Fibroblast of lung (primary cell): ENCODE data around the gene TEC. TPM values are rescaled to one million over a fixed set of nuclear protein-coding genes. Genes with fewer than 3 reads are reported as not detected.
"Not testable (repeated sequence)": the region's sequence is repeated elsewhere in the genome, so short reads cannot be mapped to it uniquely, and the experiment has no call there.

Experiments
- DNase-seq, 2 donors: peaks; one replicate each; pipeline versions ENCODE4 v3.0.0 to v3.0.0-alpha.2; 2010; ENCODE audit warnings: low read depth in 2 of 2
- H2AFZ ChIP-seq: 2 replicates; pipeline ENCODE4 v1.5.1; 2012; ENCODE audit warnings: low read length, control low read depth, inconsistent platforms
- H3K27ac ChIP-seq: 2 replicates; pipeline ENCODE4 v1.5.1; 2011; ENCODE audit warnings: low read length, control low read depth; ENCODE audit not compliant: insufficient read depth
- H3K27me3 ChIP-seq: 2 replicates; pipeline ENCODE4 v1.5.1; 2011; ENCODE audit warnings: mild to moderate bottlenecking, low read length; ENCODE audit not compliant: control insufficient read depth, insufficient read depth
- H3K36me3 ChIP-seq: 2 replicates; pipeline ENCODE4 v1.5.1; 2011; ENCODE audit warnings: low read length; ENCODE audit not compliant: control insufficient read depth, insufficient read depth
- H3K4me1 ChIP-seq: 2 replicates; pipeline ENCODE4 v1.5.1; 2011; ENCODE audit warnings: low read length; ENCODE audit not compliant: control insufficient read depth, insufficient read depth; ENCODE audit errors: extremely low read depth
- H3K4me2 ChIP-seq: 2 replicates; pipeline ENCODE4 v1.5.1; 2011; ENCODE audit warnings: low read length, control low read depth; ENCODE audit not compliant: insufficient read depth; ENCODE audit errors: extremely low read depth
- H3K4me3 ChIP-seq, 4 experiments: fragments of 200-600 bp in 1 of 4; sonication (generic) in 1 of 4; replicated peaks in 1 of 4; 2 replicates each; pipeline ENCODE4 v1.5.1; 2011 to 2016; ENCODE audit warnings: low read length in 4 of 4, low read depth in 3 of 4, mild to moderate bottlenecking in 3 of 4, control low read depth in 2 of 4, inconsistent platforms in 1 of 4, mixed read lengths in 1 of 4; ENCODE audit not compliant: insufficient read depth in 1 of 4; ENCODE audit errors: control extremely low read depth in 1 of 4
- H3K79me2 ChIP-seq: 2 replicates; pipeline ENCODE4 v1.5.1; 2012; ENCODE audit warnings: mild to moderate bottlenecking, low read length, inconsistent platforms; ENCODE audit not compliant: control insufficient read depth, insufficient read depth
- H3K9ac ChIP-seq: 2 replicates; pipeline ENCODE4 v1.5.1; 2011; ENCODE audit warnings: mild to moderate bottlenecking, low read length, control low read depth; ENCODE audit not compliant: insufficient read depth
- H3K9me3 ChIP-seq: 2 replicates; pipeline ENCODE4 v1.5.1; 2012; ENCODE audit warnings: low read depth, low read length; ENCODE audit not compliant: control insufficient read depth, insufficient read depth
- H4K20me1 ChIP-seq: 2 replicates; pipeline ENCODE4 v1.5.1; 2011; ENCODE audit warnings: low read length; ENCODE audit not compliant: control insufficient read depth, insufficient read depth; ENCODE audit errors: extremely low read depth
- CTCF ChIP-seq, 2 donors: IDR thresholded peaks in 1 of 2; conservative IDR thresholded peaks in 1 of 2; 1 replicate in 1 of 2; 2 replicates in 1 of 2; pipeline ENCODE4 v1.5.1; 2011 to 2012; ENCODE audit warnings: low read length in 2 of 2, control low read depth in 1 of 2, inconsistent platforms in 1 of 2, low read depth in 1 of 2, mild to moderate bottlenecking in 1 of 2
- EZH2 ChIP-seq: IDR thresholded peaks from 2 replicates; pipeline ENCODE4 v1.5.1; 2012; ENCODE audit warnings: low read length, control low read depth, mild to moderate bottlenecking; ENCODE audit errors: missing control alignments
- polyA plus RNA-seq, 2 donors: library from polyadenylated mRNA; depleted of rRNA in 1 of 2; stranded (reverse) in 1 of 2; unstranded in 1 of 2; fragments of >200 nt; gene quantifications; 2 replicates each; pipeline ENCODE4 v1.2.1, GENCODE V29; 2011 to 2012; ENCODE audit warnings: missing spikeins in 1 of 2
- total RNA-seq: library from RNA; depleted of rRNA; stranded (reverse); fragments of >200 nt; gene quantifications from 2 replicates; pipeline ENCODE4 v1.2.1, GENCODE V29; 2014

TEC gene
- total and polyA plus RNA-seq, 2 donors (not counting 1 experiment from before 2014, with no cell fraction given): 0.79 to 5.3 TPM

GRCh38 chr4:48189731-48190130 is 79.9 kb downstream of the TEC start:
- TF ChIP-seq EZH2: no peak
- no peak for TF ChIP-seq CTCF (conservative IDR thresholded peaks at IDR 0.05 in 1 of 2, IDR thresholded peaks at IDR 0.05 in 1 of 2; ENCODE audit: low read depth in 1 of 2, low read length in 2 of 2)

GRCh38 chr4:48188390-48188789 is 81.2 kb downstream of the TEC start:
- H3K9me3 ChIP-seq: no peaks in the 10 kb centered on the region
- no peaks in the 10 kb centered on the region for H3K4me1 ChIP-seq
- H3K79me2 ChIP-seq: no peaks in the 10 kb centered on the region
- DNase-seq: no peak
- TF ChIP-seq EZH2: no peak
- TF ChIP-seq CTCF (conservative IDR thresholded peaks at IDR 0.05 in 1 of 2, IDR thresholded peaks at IDR 0.05 in 1 of 2; ENCODE audit: low read depth in 1 of 2, low read length in 2 of 2): no peak
- H3K27me3 ChIP-seq: no peaks in the 10 kb centered on the region
- H3K4me3 ChIP-seq: no peak overlapping the region
- no peaks in the 10 kb centered on the region for H3K36me3 ChIP-seq
- H3K9ac ChIP-seq: no peak overlapping the region
- H3K4me2 ChIP-seq: no peak overlapping the region
- no peaks in the 10 kb centered on the region for H4K20me1 ChIP-seq
- H3K27ac ChIP-seq: no peak overlapping the region
- no peak overlapping the region for H2AFZ ChIP-seq

More at GRCh38 chr4:48189731-48190130, 79.9 kb downstream of the TEC start:
- no peaks in the 10 kb centered on the region for H3K9me3 ChIP-seq
- no peak for DNase-seq
- H3K4me3 ChIP-seq: no peak overlapping the region
- no peak overlapping the region for H3K9ac ChIP-seq
- H3K79me2 ChIP-seq: no peaks in the 10 kb centered on the region
- H3K27me3 ChIP-seq: no peaks in the 10 kb centered on the region
- H3K36me3 ChIP-seq: no peaks in the 10 kb centered on the region
- no peaks in the 10 kb centered on the region for H3K4me1 ChIP-seq
- no peak overlapping the region for H3K27ac ChIP-seq
- H3K4me2 ChIP-seq: no peak overlapping the region
- no peak overlapping the region for H2AFZ ChIP-seq
- no peaks in the 10 kb centered on the region for H4K20me1 ChIP-seq

GRCh38 chr4:48187813-48188212 is 81.8 kb downstream of the TEC start:
- Histone ChIP-seq H4K20me1 (no peaks in the 10 kb centered on the region), H3K79me2 (no peaks in the 10 kb centered on the region), H3K4me2 (no peak overlapping the region), H3K4me3 (no peak overlapping the region), H3K9me3 (no peaks in the 10 kb centered on the region), H3K36me3 (no peaks in the 10 kb centered on the region), H3K27ac (no peak overlapping the region), H3K4me1 (no peaks in the 10 kb centered on the region), H2AFZ (no peak overlapping the region), H3K9ac (no peak overlapping the region), H3K27me3 (no peaks in the 10 kb centered on the region)
- no peak for DNase-seq
- TF ChIP-seq EZH2: no peak
- no peak for TF ChIP-seq CTCF (conservative IDR thresholded peaks at IDR 0.05 in 1 of 2, IDR thresholded peaks at IDR 0.05 in 1 of 2; ENCODE audit: low read depth in 1 of 2, low read length in 2 of 2)

GRCh38 chr4:48187066-48187465 is 82.6 kb downstream of the TEC start:
- H3K79me2 ChIP-seq, H3K9me3 ChIP-seq, H3K9ac ChIP-seq, H3K27ac ChIP-seq, H3K4me3 ChIP-seq, H4K20me1 ChIP-seq, H3K4me1 ChIP-seq, H3K4me2 ChIP-seq, H3K27me3 ChIP-seq, DNase-seq, H2AFZ ChIP-seq, H3K36me3 ChIP-seq: not testable (repeated sequence)

- not testable (repeated sequence) for H2AFZ ChIP-seq, H3K4me2 ChIP-seq, H3K4me3 ChIP-seq, H3K27ac ChIP-seq, H3K9ac ChIP-seq, H3K4me1 ChIP-seq, DNase-seq, H4K20me1 ChIP-seq, H3K9me3 ChIP-seq, H3K79me2 ChIP-seq, H3K27me3 ChIP-seq, H3K36me3 ChIP-seq
Observed at GRCh38 chr4:48186394-48186793, 83.2 kb downstream of the TEC start.
